Uterus (tissue), 4 donors: Measurements from ENCODE around the gene DGKH. TPM values are rescaled to one million over a fixed set of nuclear protein-coding genes. Genes with fewer than 3 reads are reported as not detected.

ENCODE experiments used
- DNase-seq, 2 donors: peaks; one replicate each; pipeline ENCODE4 v3.0.0-alpha.2; 2019 to 2020
- H3K27ac ChIP-seq, 2 donors: fragments of 200-600 bp; sonication (generic); 1 replicate in 1 of 2; 2 replicates in 1 of 2; pipeline ENCODE4 v1.5.1; 2016 to 2018
- H3K27me3 ChIP-seq, 2 donors: fragments of 200-600 bp; sonication (generic); one replicate each; pipeline ENCODE4 v1.5.1; 2018 to 2019; ENCODE audit warnings: control low read depth in 1 of 2
- H3K36me3 ChIP-seq, 2 donors: fragments of 200-600 bp; sonication (generic); one replicate each; pipeline ENCODE4 v1.5.1; 2019; ENCODE audit warnings: control low read depth in 1 of 2
- H3K4me1 ChIP-seq, 2 donors: fragments of 200-600 bp; sonication (generic); one replicate each; pipeline ENCODE4 v1.5.1; 2018 to 2019; ENCODE audit warnings: control low read depth in 1 of 2
- H3K4me3 ChIP-seq, 2 donors: fragments of 200-600 bp; sonication (generic); 1 replicate in 1 of 2; 2 replicates in 1 of 2; pipeline ENCODE4 v1.5.1; 2018 to 2019; ENCODE audit warnings: mild to moderate bottlenecking in 1 of 2
- H3K9me3 ChIP-seq, 2 donors: fragments of 200-600 bp; sonication (generic); one replicate each; pipeline ENCODE4 v1.5.1; 2019; ENCODE audit warnings: control low read depth in 1 of 2
- CTCF ChIP-seq, 4 experiments: fragments of 200-600 bp in 2 of 4; fragments of 450-650 bp in 2 of 4; sonication (generic) in 2 of 4; IDR thresholded peaks; one replicate each; pipeline ENCODE4 v1.5.1; 2016 to 2019; ENCODE audit warnings: antibody characterized with exemption in 4 of 4, mild to moderate bottlenecking in 2 of 4, moderate library complexity in 1 of 4
- POLR2A ChIP-seq, 2 donors: fragments of 450-650 bp; IDR thresholded peaks; one replicate each; pipeline ENCODE4 v1.6.1; 2016; ENCODE audit warnings: antibody characterized with exemption in 2 of 2, mild to moderate bottlenecking in 1 of 2, moderate library complexity in 1 of 2
- intact Hi-C: fragments of 100-400 bp; cut with DNase I; formaldehyde crosslinking; loops from one replicate; pipeline ENCODE4 v1.15.1; 2023; ENCODE audit warnings: low total_unique reads
- total RNA-seq, 4 donors: library from RNA; depleted of rRNA in 3 of 4; stranded (reverse); fragments of >200 nt in 3 of 4; gene quantifications; one replicate each; pipeline versions ENCODE4 v1.1.0 to v1.2.4, GENCODE V29; 2014 to 2023
- donor health status: DM: yes; HTN: yes; CAD: no.

DGKH gene
- total RNA-seq, 4 donors from 2014 or later, result 18.8 to 50.0 (median 36.5) TPM

GRCh38 chr13:42046448-42046847 is 2.0 kb upstream of the DGKH start:
- no peaks in the 10 kb centered on the region for H3K36me3 ChIP-seq
- intact Hi-C loops, result no loop called here
- no peak overlapping the region for H3K4me3 ChIP-seq
- peaks cover 4 to 5% of the 10 kb centered on the region in 2 donors for H3K4me1 ChIP-seq
- no peak for TF ChIP-seq POLR2A (IDR thresholded peaks at IDR 0.05)
- TF ChIP-seq CTCF (IDR thresholded peaks at IDR 0.05), result no peak
- DNase-seq, result no peak
- no peaks in the 10 kb centered on the region for H3K27me3 ChIP-seq
- H3K27ac ChIP-seq, result no peak overlapping the region
- no peaks in the 10 kb centered on the region for H3K9me3 ChIP-seq

- H3K27ac ChIP-seq, result peak overlapping the region; percentile 97
- peak; percentile 35 to 44 for DNase-seq
- H3K4me3 ChIP-seq, result peak overlapping the region; percentile 65 to 95
- H3K9me3 ChIP-seq, result no peaks in the 10 kb centered on the region
- intact Hi-C loops, result no loop called here
- no peaks in the 10 kb centered on the region for H3K36me3 ChIP-seq
- TF ChIP-seq POLR2A (IDR thresholded peaks at IDR 0.05) (no peak), CTCF (IDR thresholded peaks at IDR 0.05) (no peak)
- H3K27me3 ChIP-seq, result no peaks in the 10 kb centered on the region
- H3K4me1 ChIP-seq, result peaks cover 4 to 5% of the 10 kb centered on the region in 2 donors
Observed at GRCh38 chr13:42047561-42048341, 697 bp upstream of the DGKH start.

GRCh38 chr13:42048684-42049453 is 421 bp downstream of the DGKH start:
- peak overlapping the region; percentile 65 to 95 for H3K4me3 ChIP-seq

GRCh38 chr13:42049454-42049813 is 986 bp downstream of the DGKH start:
- peak overlapping the region; percentile 65 to 95 for H3K4me3 ChIP-seq
- no peak for TF ChIP-seq CTCF (IDR thresholded peaks at IDR 0.05)
- TF ChIP-seq POLR2A (IDR thresholded peaks at IDR 0.05), result peak in 1 of 2 donors; percentile 13

More at GRCh38 chr13:42048684-42049453, 421 bp downstream of the DGKH start:
- Histone ChIP-seq H3K9me3 (no peaks in the 10 kb centered on the region), H3K27me3 (no peaks in the 10 kb centered on the region), H3K27ac (peak overlapping the region; percentile 97), H3K4me1 (peaks cover 4 to 5% of the 10 kb centered on the region in 2 donors), H3K36me3 (no peaks in the 10 kb centered on the region)
- DNase-seq, result peak; percentile 85 to 87
- TF ChIP-seq CTCF (IDR thresholded peaks at IDR 0.05), result peak in 2 of 4 experiments; percentile 10 to 18
- TF ChIP-seq POLR2A (IDR thresholded peaks at IDR 0.05), result peak; percentile 23 to 53
- intact Hi-C loops, result no loop called here

More at GRCh38 chr13:42049454-42049813, 986 bp downstream of the DGKH start:
- no peaks in the 10 kb centered on the region for H3K27me3 ChIP-seq
- no peak for DNase-seq
- no peaks in the 10 kb centered on the region for H3K36me3 ChIP-seq
- intact Hi-C loops, result no loop called here
- H3K27ac ChIP-seq, result peak overlapping the region; percentile 78 to 97
- H3K9me3 ChIP-seq, result no peaks in the 10 kb centered on the region
- H3K4me1 ChIP-seq, result peaks cover 4 to 5% of the 10 kb centered on the region in 2 donors
